CD14-positive monocyte (primary cell): ENCODE data around the gene PYGB. TPM values are rescaled to one million over a fixed set of nuclear protein-coding genes. Genes with fewer than 3 reads are reported as not detected.

Source experiments
- DNase-seq, 3 donors: peaks; one replicate each; pipeline ENCODE4 v3.0.0-alpha.2; 2011 to 2022
- H2AFZ ChIP-seq: 2 replicates; pipeline ENCODE4 v1.6.0; 2012; ENCODE audit warnings: mild to moderate bottlenecking, low read depth, low read length, inconsistent platforms; ENCODE audit not compliant: insufficient read depth, poor library complexity, severe bottlenecking
- H3K27ac ChIP-seq, 2 donors: 1 replicate in 1 of 2; 2 replicates in 1 of 2; pipeline ENCODE4 v1.5.1; 2012 to 2013; ENCODE audit warnings: low read length in 2 of 2, control low read depth in 1 of 2, inconsistent platforms in 1 of 2, low read depth in 1 of 2, mild to moderate bottlenecking in 1 of 2
- H3K27me3 ChIP-seq, 2 donors: one replicate each; pipeline versions ENCODE4 v1.6.0 to v1.6.1; 2011 to 2013; ENCODE audit warnings: low read length in 2 of 2; ENCODE audit not compliant: control insufficient read depth in 2 of 2, insufficient read depth in 2 of 2
- H3K36me3 ChIP-seq, 2 donors: replicated peaks in 1 of 2; 1 replicate in 1 of 2; 2 replicates in 1 of 2; pipeline versions ENCODE4 v1.5.1 to v1.6.1; 2012 to 2013; ENCODE audit warnings: low read length in 2 of 2, control low read depth in 1 of 2, inconsistent platforms in 1 of 2, mild to moderate bottlenecking in 1 of 2; ENCODE audit not compliant: insufficient read depth in 2 of 2, control insufficient read depth in 1 of 2
- H3K4me1 ChIP-seq, 2 donors: 1 replicate in 1 of 2; 2 replicates in 1 of 2; pipeline versions ENCODE4 v1.5.1 to v1.6.1; 2012 to 2013; ENCODE audit warnings: low read length in 2 of 2, control low read depth in 1 of 2, inconsistent platforms in 1 of 2, mild to moderate bottlenecking in 1 of 2, moderate library complexity in 1 of 2; ENCODE audit not compliant: insufficient read depth in 2 of 2, control insufficient read depth in 1 of 2
- H3K4me2 ChIP-seq: replicated peaks from 2 replicates; pipeline ENCODE3; 2012; ENCODE audit warnings: low read length, moderate library complexity, mild to moderate bottlenecking; ENCODE audit not compliant: poor library complexity, severe bottlenecking; ENCODE audit errors: extremely low read depth
- H3K4me3 ChIP-seq, 3 experiments: fragments of 200-600 bp in 1 of 3; sonication (generic) in 1 of 3; replicated peaks in 1 of 3; 1 replicate in 2 of 3; 2 replicates in 1 of 3; pipeline ENCODE4 v1.5.1; 2011 to 2013; ENCODE audit warnings: low read length in 3 of 3, mild to moderate bottlenecking in 3 of 3, control low read depth in 2 of 3, low read depth in 2 of 3, inconsistent platforms in 1 of 3, moderate library complexity in 1 of 3
- H3K79me2 ChIP-seq: 2 replicates; pipeline ENCODE4 v1.6.0; 2012; ENCODE audit warnings: mild to moderate bottlenecking, control low read depth, inconsistent platforms, low read length, moderate library complexity; ENCODE audit not compliant: insufficient read depth
- H3K9ac ChIP-seq: 2 replicates; pipeline ENCODE4 v1.6.0; 2017; ENCODE audit warnings: low read length, mild to moderate bottlenecking; ENCODE audit not compliant: insufficient read depth, poor library complexity, severe bottlenecking
- H3K9me3 ChIP-seq, 2 donors: replicated peaks in 1 of 2; 1 replicate in 1 of 2; 2 replicates in 1 of 2; pipeline versions ENCODE4 v1.5.1 to v1.6.1; 2012 to 2013; ENCODE audit warnings: low read length in 2 of 2, control low read depth in 1 of 2; ENCODE audit not compliant: control insufficient read depth in 1 of 2, insufficient read depth in 1 of 2
- H4K20me1 ChIP-seq: 2 replicates; pipeline ENCODE4 v1.6.0; 2012; ENCODE audit warnings: mild to moderate bottlenecking, low read length, control low read depth, moderate library complexity; ENCODE audit not compliant: insufficient read depth
- H3K27ac Mint-ChIP-seq, 7 donors: one replicate each; pipeline ENCODE4 v1.8.0; 2020; ENCODE audit warnings: mild to moderate bottlenecking in 7 of 7, mixed read lengths in 7 of 7, moderate library complexity in 6 of 7, inconsistent platforms in 2 of 7
- H3K27me3 Mint-ChIP-seq, 3 donors: one replicate each; pipeline ENCODE4 v1.8.0; 2021 to 2022; ENCODE audit warnings: low read depth in 3 of 3, mild to moderate bottlenecking in 3 of 3, mixed read lengths in 3 of 3, moderate library complexity in 3 of 3, inconsistent platforms in 1 of 3
- H3K36me3 Mint-ChIP-seq, 2 donors: one replicate each; pipeline ENCODE4 v1.8.0; 2020; ENCODE audit warnings: mixed read lengths in 2 of 2, inconsistent platforms in 1 of 2, mild to moderate bottlenecking in 1 of 2
- H3K4me1 Mint-ChIP-seq: one replicate; pipeline ENCODE4 v1.8.0; 2020; ENCODE audit warnings: mild to moderate bottlenecking, mixed read lengths
- H3K4me3 Mint-ChIP-seq, 2 donors: one replicate each; pipeline ENCODE4 v1.8.0; 2020; ENCODE audit warnings: mild to moderate bottlenecking in 2 of 2, mixed read lengths in 2 of 2, moderate library complexity in 1 of 2
- H3K9me3 Mint-ChIP-seq, 7 donors: one replicate each; pipeline ENCODE4 v1.8.0; 2020 to 2022; ENCODE audit warnings: mixed read lengths in 7 of 7, mild to moderate bottlenecking in 6 of 7, moderate library complexity in 6 of 7, inconsistent platforms in 2 of 7
- CTCF ChIP-seq: fragments of 200-600 bp; IDR thresholded peaks from one replicate; pipeline ENCODE4 v1.8.0; 2022; ENCODE audit warnings: antibody characterized with exemption, mild to moderate bottlenecking
- WGBS: methylation state at CpG from one replicate; pipeline ENCODE4 v1.1.5; 2013; ENCODE audit warnings: missing lambda C conversion rate; ENCODE audit not compliant: insufficient coverage; 5-methylcytosine and 5-hydroxymethylcytosine counted together
- intact Hi-C, 2 donors: fragments of 100-400 bp; cut with micrococcal nuclease; formaldehyde crosslinking; loops; one replicate each; pipeline versions ENCODE4 v1.15.0 to v1.15.1; 2023
- polyA plus RNA-seq, 3 donors: library from polyadenylated mRNA; depleted of rRNA in 1 of 3; unstranded in 2 of 3; stranded (reverse) in 1 of 3; fragments of 300-500 nt in 2 of 3; fragments of >200 nt in 1 of 3; fragmentation: Illumina TruSeq in 2 of 3; gene quantifications; 1 replicate in 2 of 3; 2 replicates in 1 of 3; pipeline ENCODE4 v1.2.3, GENCODE V29; 2012 to 2021

PYGB gene
- polyA plus RNA-seq, 3 donors, result 26.6 to 33.2 (median 26.7) TPM

GRCh38 chr20:25304025-25304549 is 56.2 kb downstream of the PYGB start:
- H4K20me1 ChIP-seq, result no peaks in the 10 kb centered on the region
- H3K27ac Mint-ChIP-seq, result peak overlapping the region in 1 of 7 donors; percentile 32
- H2AFZ ChIP-seq, result no peak overlapping the region
- peaks cover 0 to 4% of the 10 kb centered on the region in 2 donors for H3K4me1 ChIP-seq
- no peak overlapping the region for H3K4me3 Mint-ChIP-seq
- no peaks in the 10 kb centered on the region for H3K79me2 ChIP-seq
- H3K36me3 ChIP-seq, result peaks cover 40 to 74% of the 10 kb centered on the region in 2 donors
- H3K27ac ChIP-seq, result peak overlapping the region in 1 of 2 donors; percentile 41
- TF ChIP-seq CTCF, result no peak
- intact Hi-C loops, result loop anchor here in 1 of 2 donors (10.0 kb wide), 1 partner anchor 91 kb away; the partner anchor contains the start of gene ABHD12
- no peak overlapping the region for H3K9ac ChIP-seq
- H3K27me3 ChIP-seq, result no peaks in the 10 kb centered on the region
- H3K4me1 Mint-ChIP-seq, result peaks cover 1% of the 10 kb centered on the region
- peaks cover 34 to 75% of the 10 kb centered on the region in 2 donors for H3K36me3 Mint-ChIP-seq
- no peak overlapping the region for H3K4me2 ChIP-seq
- H3K4me3 ChIP-seq, result no peak overlapping the region
- H3K9me3 Mint-ChIP-seq, result no peaks in the 10 kb centered on the region
- H3K27me3 Mint-ChIP-seq, result no peaks in the 10 kb centered on the region
- DNase-seq, result no peak
- WGBS, result 96% methylated on average over 10 of the region's 11 CpGs
- no peaks in the 10 kb centered on the region for H3K9me3 ChIP-seq

- Mint-ChIP-seq H3K4me1 (peaks cover 26% of the 10 kb centered on the region), H3K4me3 (no peak overlapping the region), H3K9me3 (no peaks in the 10 kb centered on the region), H3K36me3 (peaks cover 29 to 58% of the 10 kb centered on the region in 2 donors), H3K27ac (peak overlapping the region in 6 of 7 donors; percentile 7 to 73 (median 60)), H3K27me3 (peaks cover 0 to 2% (median 0%) of the 10 kb centered on the region in 3 donors)
- no peak overlapping the region for H3K27ac ChIP-seq
- H3K79me2 ChIP-seq, result no peaks in the 10 kb centered on the region
- H3K4me3 ChIP-seq, result no peak overlapping the region
- H3K9ac ChIP-seq, result no peak overlapping the region
- intact Hi-C loops, result loop anchor here (5.0 to 10.0 kb wide), 2 partner anchors 60 to 88 kb away; partner anchors contain the start of genes ABHD12 (in 1 of the 2) and PYGB (in 1 of the 2)
- H3K27me3 ChIP-seq, result no peaks in the 10 kb centered on the region
- no peak for DNase-seq
- WGBS, result 97% methylated on average over 4 of the region's 10 CpGs
- no peaks in the 10 kb centered on the region for H4K20me1 ChIP-seq
- no peaks in the 10 kb centered on the region for H3K9me3 ChIP-seq
- H3K4me1 ChIP-seq, result peaks cover 25 to 28% of the 10 kb centered on the region in 2 donors
- no peak overlapping the region for H2AFZ ChIP-seq
- H3K4me2 ChIP-seq, result no peak overlapping the region
- no peak for TF ChIP-seq CTCF
- peaks cover 29 to 52% of the 10 kb centered on the region in 2 donors for H3K36me3 ChIP-seq
Observed at GRCh38 chr20:25306991-25307903, 59.4 kb downstream of the PYGB start.
